Measurements from ENCODE around the gene PLA2G4E. TPM values are rescaled to one million over a fixed set of nuclear protein-coding genes. Genes with fewer than 3 reads are reported as not detected.

Gene PLA2G4E
- polyA plus RNA-seq, 2 of the 4 experiments (the other 2 are of a cell fraction): 0.01 TPM; not detected in 1

- no peak for FAIRE-seq
- POLR2A ChIA-PET: no interaction called here
- Histone ChIP-seq H3K4me1 (no peaks in the 10 kb centered on the region), H3K4me2 (no peak overlapping the region), H3K4me3 (no peak overlapping the region), H3K9me3 (no peaks in the 10 kb centered on the region), H3K27ac (no peak overlapping the region)
- 90% methylated on average over 9 of the region's 10 CpGs for WGBS (ENCODE audit: missing lambda C conversion rate)
- DNase-seq (ENCODE audit: low read depth in 1 of 2, low spot score in 1 of 2): no peak
- CTCF ChIA-PET: interaction anchor here (0.8 to 2.3 kb wide), 8 partner anchors 9 to 102 kb away, joined by 3 to 7 read pairs (median 4); no protein-coding TSS in a partner anchor
- no peak for ATAC-seq
- TF ChIP-seq POLR2AphosphoS2 (conservative IDR thresholded peaks at IDR 0.05; ENCODE audit: low read length): no peak
- no peak for TF ChIP-seq RAD21 (conservative IDR thresholded peaks at IDR 0.05 in 1 of 2, IDR thresholded peaks at IDR 0.05 in 1 of 2)
- TF ChIP-seq RARB (CRISPR knock-in tag; IDR thresholded peaks at IDR 0.05): no peak
- no peak for TF ChIP-seq TP53 (CRISPR knock-in tag; IDR thresholded peaks at IDR 0.05)
- TF ChIP-seq HOXB13 (CRISPR knock-in tag; IDR thresholded peaks at IDR 0.05; ENCODE audit: low read depth): no peak
- no peak for TF ChIP-seq NR3C1 (IDR thresholded peaks at IDR 0.05)
- no peak for TF ChIP-seq ZNF302 (CRISPR knock-in tag; IDR thresholded peaks at IDR 0.05)
- TF ChIP-seq CBX8 (IDR thresholded peaks at IDR 0.05): no peak
- TF ChIP-seq HDAC2 (IDR thresholded peaks at IDR 0.05): no peak
- TF ChIP-seq RNF2 (IDR thresholded peaks at IDR 0.05; ENCODE audit: borderline replicate concordance, low read depth): no peak
- no peak for TF ChIP-seq PBX3 (IDR thresholded peaks at IDR 0.05)
- TF ChIP-seq, protein P1, sequence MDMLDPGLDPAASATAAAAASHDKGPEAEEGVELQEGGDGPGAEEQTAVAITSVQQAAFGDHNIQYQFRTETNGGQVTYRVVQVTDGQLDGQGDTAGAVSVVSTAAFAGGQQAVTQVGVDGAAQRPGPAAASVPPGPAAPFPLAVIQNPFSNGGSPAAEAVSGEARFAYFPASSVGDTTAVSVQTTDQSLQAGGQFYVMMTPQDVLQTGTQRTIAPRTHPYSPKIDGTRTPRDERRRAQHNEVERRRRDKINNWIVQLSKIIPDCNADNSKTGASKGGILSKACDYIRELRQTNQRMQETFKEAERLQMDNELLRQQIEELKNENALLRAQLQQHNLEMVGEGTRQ (IDR thresholded peaks at IDR 0.05): no peak
- TF ChIP-seq FOSB (CRISPR knock-in tag; IDR thresholded peaks at IDR 0.05): no peak
- no peak for TF ChIP-seq RFX5 (IDR thresholded peaks at IDR 0.05)
- TF ChIP-seq EP300 (IDR thresholded peaks at IDR 0.05): no peak
- no peak for TF ChIP-seq CTCF (IDR thresholded peaks at IDR 0.05)
- no peak for TF ChIP-seq SMC3 (IDR thresholded peaks at IDR 0.05)
- TF ChIP-seq ZSCAN20 (CRISPR knock-in tag; IDR thresholded peaks at IDR 0.05): no peak
- TF ChIP-seq MAZ (IDR thresholded peaks at IDR 0.05; ENCODE audit: borderline replicate concordance, low read depth, low read length): no peak
- no peak for TF ChIP-seq HOXB5 (CRISPR knock-in tag; IDR thresholded peaks at IDR 0.05)
Measured at GRCh38 chr15:41996376-41996775, 24.5 kb downstream of the PLA2G4E start.

GRCh38 chr15:41995476-41995855, 25.4 kb downstream of the PLA2G4E start:
- no peak for TF ChIP-seq NPAS2 (CRISPR knock-in tag; IDR thresholded peaks at IDR 0.05; ENCODE audit: borderline replicate concordance)
- no peak for TF ChIP-seq HOXA7 (CRISPR knock-in tag; IDR thresholded peaks at IDR 0.05)
- TF ChIP-seq NFE2L2 (conservative IDR thresholded peaks at IDR 0.05; ENCODE audit: low read length): no peak
- no peak for TF ChIP-seq RNF2 (IDR thresholded peaks at IDR 0.05; ENCODE audit: borderline replicate concordance, low read depth)
- TF ChIP-seq TP53 (CRISPR knock-in tag; IDR thresholded peaks at IDR 0.05): no peak
- no peak for TF ChIP-seq RARB (CRISPR knock-in tag; IDR thresholded peaks at IDR 0.05)
- POLR2A ChIA-PET: no interaction called here
- no peak for FAIRE-seq

More at GRCh38 chr15:41995476-41995855, 25.4 kb downstream of the PLA2G4E start:
- DNase-seq (ENCODE audit: low read depth in 1 of 2, low spot score in 1 of 2) (no peak), ATAC-seq (no peak)
- Histone ChIP-seq H3K27ac (no peak overlapping the region), H3K4me3 (no peak overlapping the region), H3K4me2 (no peak overlapping the region), H3K9me3 (no peaks in the 10 kb centered on the region), H3K4me1 (no peaks in the 10 kb centered on the region)
- 90% methylated on average over 7 of the region's 7 CpGs for WGBS (ENCODE audit: missing lambda C conversion rate)
- CTCF ChIA-PET: interaction anchor here (0.9 to 13.7 kb wide), 7 partner anchors 9 to 103 kb away, joined by 3 to 247 read pairs (median 4); no protein-coding TSS in a partner anchor
